ENCODE results near the gene UNKL. TPM values are rescaled to one million over a fixed set of nuclear protein-coding genes. Genes with fewer than 3 reads are reported as not detected.

UNKL gene
- total and polyA plus RNA-seq, 2 donors, result 10.5 to 21.9 TPM

DNA sequence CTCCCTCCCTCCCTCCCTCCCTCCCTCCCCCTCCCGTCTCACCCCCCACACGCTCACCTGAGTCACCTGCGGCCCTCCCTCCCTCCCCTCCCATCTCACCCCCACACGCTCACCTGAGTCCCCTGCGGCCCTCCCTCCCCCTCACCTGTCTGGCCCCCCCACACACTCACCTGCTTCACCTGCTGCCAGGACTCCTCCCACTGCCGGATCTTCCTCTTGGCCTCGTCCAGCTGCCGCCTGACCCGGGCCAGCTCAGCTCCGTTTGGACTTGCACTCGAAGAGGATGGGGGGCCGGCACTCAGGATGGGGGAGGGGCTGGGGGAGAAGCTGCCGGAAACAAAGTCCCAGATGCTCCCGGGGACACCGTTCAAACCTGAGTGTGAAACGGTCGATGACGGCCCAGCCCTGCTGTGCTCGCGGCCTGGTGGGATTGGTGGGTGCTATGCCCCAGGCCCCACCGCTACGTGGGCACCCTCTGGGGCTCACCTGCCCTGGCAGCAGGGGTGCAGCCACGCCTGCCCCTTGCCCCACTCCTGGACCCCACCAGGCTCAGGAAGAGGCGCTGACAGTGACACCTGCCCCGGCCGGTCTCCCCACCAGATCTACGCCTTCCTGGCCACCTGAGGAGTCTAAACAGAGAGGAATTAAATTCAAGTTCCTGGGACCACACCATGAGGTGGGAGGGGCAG, 46.9 kb downstream of the UNKL start:
- H3K4me1 ChIP-seq (ENCODE audit: control insufficient read depth in 2 of 2, insufficient read depth in 2 of 2, low read length in 2 of 2), result no peaks in the 10 kb centered on the region
- no peaks in the 10 kb centered on the region for H3K27me3 ChIP-seq (ENCODE audit: control insufficient read depth in 2 of 2, insufficient read depth in 1 of 2, low read length in 1 of 2)
- WGBS, result 96% methylated on average over 26 of the region's 27 CpGs
- H3K27ac ChIP-seq (ENCODE audit: low read depth in 1 of 2, low read length in 1 of 2), result no peak overlapping the region
- no peaks in the 10 kb centered on the region for H3K9me3 ChIP-seq (ENCODE audit: control insufficient read depth in 2 of 2, insufficient read depth in 1 of 2, low read length in 1 of 2)
- no peak for DNase-seq (ENCODE audit: low read depth in 6 of 9, low spot score in 9 of 9)
- peaks cover 60 to 68% of the 10 kb centered on the region in 2 donors for H3K36me3 ChIP-seq (ENCODE audit: control insufficient read depth in 2 of 2, insufficient read depth in 2 of 2, low read length in 1 of 2)
- no peak overlapping the region for H3K4me3 ChIP-seq (ENCODE audit: low read length in 2 of 2)

GRCh38 chr16:1366712-1367299, 47.7 kb downstream of the UNKL start:
- Histone ChIP-seq H3K27me3 (ENCODE audit: control insufficient read depth in 2 of 2, insufficient read depth in 1 of 2, low read length in 1 of 2) (no peaks in the 10 kb centered on the region), H3K4me3 (ENCODE audit: low read length in 2 of 2) (no peak overlapping the region), H3K9me3 (ENCODE audit: control insufficient read depth in 2 of 2, insufficient read depth in 1 of 2, low read length in 1 of 2) (no peaks in the 10 kb centered on the region), H3K27ac (ENCODE audit: low read depth in 1 of 2, low read length in 1 of 2) (peak overlapping the region in 1 of 2 donors; percentile 12), H3K36me3 (ENCODE audit: control insufficient read depth in 2 of 2, insufficient read depth in 2 of 2, low read length in 1 of 2) (peaks cover 68 to 75% of the 10 kb centered on the region in 2 donors), H3K4me1 (ENCODE audit: control insufficient read depth in 2 of 2, insufficient read depth in 2 of 2, low read length in 2 of 2) (no peaks in the 10 kb centered on the region)
- 95% methylated on average over 24 of the region's 24 CpGs for WGBS
- DNase-seq (ENCODE audit: low read depth in 6 of 9, low spot score in 9 of 9), result no peak

DNA sequence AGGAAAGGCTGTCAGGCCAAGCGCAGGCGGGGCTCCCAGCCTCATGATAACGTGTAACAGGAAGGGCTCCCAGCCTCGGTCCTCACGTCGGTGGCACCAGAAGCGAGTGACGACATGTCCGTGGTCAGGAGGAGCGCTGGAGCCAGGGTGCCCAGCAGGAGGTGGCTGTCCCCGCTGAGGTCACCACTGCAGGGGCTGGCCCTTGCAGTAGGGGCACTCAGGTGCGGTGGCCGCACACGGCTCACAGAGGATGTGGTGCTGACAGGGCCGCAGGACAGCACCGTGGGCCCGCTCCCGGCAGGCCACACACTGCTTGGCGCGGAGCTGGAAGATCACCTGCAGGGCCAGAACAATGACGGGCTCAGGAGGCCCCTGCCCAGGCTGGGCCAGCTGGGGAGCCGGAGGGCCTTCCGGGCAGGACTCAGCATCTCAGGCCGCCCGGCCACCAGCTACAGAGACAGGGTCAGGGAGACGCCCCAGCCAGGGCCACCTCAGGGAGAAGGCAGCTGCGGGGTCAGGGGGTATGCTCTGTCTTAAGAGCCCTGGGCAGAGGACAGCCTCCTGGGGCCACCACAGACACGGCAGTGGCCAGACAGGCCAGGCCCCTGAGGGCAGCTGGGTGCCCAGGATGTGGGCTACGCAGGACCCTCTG, 48.3 kb downstream of the UNKL start:
- no peak overlapping the region for H3K4me3 ChIP-seq (ENCODE audit: low read length in 2 of 2)
- no peaks in the 10 kb centered on the region for H3K4me1 ChIP-seq (ENCODE audit: control insufficient read depth in 2 of 2, insufficient read depth in 2 of 2, low read length in 2 of 2)
- 97% methylated on average over 29 of the region's 29 CpGs for WGBS
- H3K36me3 ChIP-seq (ENCODE audit: control insufficient read depth in 2 of 2, insufficient read depth in 2 of 2, low read length in 1 of 2), result peaks cover 65 to 74% of the 10 kb centered on the region in 2 donors
- H3K9me3 ChIP-seq (ENCODE audit: control insufficient read depth in 2 of 2, insufficient read depth in 1 of 2, low read length in 1 of 2), result no peaks in the 10 kb centered on the region
- H3K27ac ChIP-seq (ENCODE audit: low read depth in 1 of 2, low read length in 1 of 2), result no peak overlapping the region
- no peak for DNase-seq (ENCODE audit: low read depth in 6 of 9, low spot score in 9 of 9)
- no peaks in the 10 kb centered on the region for H3K27me3 ChIP-seq (ENCODE audit: control insufficient read depth in 2 of 2, insufficient read depth in 1 of 2, low read length in 1 of 2)

DNA sequence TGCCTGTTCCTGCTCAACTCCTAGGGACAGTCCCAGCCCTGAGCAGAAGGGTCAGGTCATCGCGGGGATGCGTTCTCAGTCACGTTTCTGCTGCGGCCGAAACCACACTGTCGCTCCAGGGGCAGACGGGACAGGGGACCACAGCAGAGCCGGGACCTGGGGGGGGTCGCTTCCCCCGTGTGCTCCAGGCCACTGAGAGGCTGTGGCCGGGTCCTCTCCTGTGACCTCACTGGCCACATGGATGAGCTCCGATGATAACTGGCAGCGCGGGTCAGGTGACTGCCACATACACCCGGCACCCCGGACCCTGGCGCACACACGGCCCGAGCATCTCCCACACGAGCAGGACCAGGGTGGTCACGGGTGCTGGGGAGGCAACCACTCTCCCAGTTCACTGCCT, 50.0 kb downstream of the UNKL start:
- Histone ChIP-seq H3K9me3 (ENCODE audit: control insufficient read depth in 2 of 2, insufficient read depth in 1 of 2, low read length in 1 of 2) (no peaks in the 10 kb centered on the region), H3K27ac (ENCODE audit: low read depth in 1 of 2, low read length in 1 of 2) (no peak overlapping the region), H3K36me3 (ENCODE audit: control insufficient read depth in 2 of 2, insufficient read depth in 2 of 2, low read length in 1 of 2) (peaks cover 61 to 68% of the 10 kb centered on the region in 2 donors), H3K27me3 (ENCODE audit: control insufficient read depth in 2 of 2, insufficient read depth in 1 of 2, low read length in 1 of 2) (no peaks in the 10 kb centered on the region), H3K4me1 (ENCODE audit: control insufficient read depth in 2 of 2, insufficient read depth in 2 of 2, low read length in 2 of 2) (no peaks in the 10 kb centered on the region), H3K4me3 (ENCODE audit: low read length in 2 of 2) (no peak overlapping the region)
- DNase-seq (ENCODE audit: low read depth in 6 of 9, low spot score in 9 of 9), result no peak
- WGBS, result 93% methylated on average over 22 of the region's 22 CpGs

DNA sequence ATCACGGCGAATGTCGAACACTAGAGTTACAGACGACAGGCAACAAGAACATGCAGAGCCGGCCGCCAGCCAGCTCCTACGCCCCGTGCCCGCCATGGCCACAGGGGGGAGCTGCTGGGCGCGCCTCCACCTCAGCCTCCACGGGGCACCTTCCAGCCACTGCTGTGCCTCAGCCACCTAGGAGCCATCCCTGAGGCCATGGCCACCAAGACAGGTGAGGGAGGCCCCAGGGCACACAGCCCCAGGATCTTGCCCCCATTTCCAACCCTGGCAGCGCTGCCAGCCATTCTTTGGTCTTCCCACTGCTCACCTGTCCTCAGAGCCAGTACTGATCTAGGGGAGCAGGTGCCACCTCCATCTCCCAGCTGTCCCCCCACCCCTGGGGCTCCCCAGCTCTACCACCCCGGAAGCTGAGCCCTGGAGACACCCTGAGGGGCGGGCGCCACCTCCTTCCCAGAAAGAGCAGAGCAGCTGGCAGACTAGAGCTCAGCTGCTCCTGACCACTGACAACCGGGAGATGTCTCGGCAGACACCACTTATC, 50.9 kb downstream of the UNKL start:
- 66% methylated on average over 18 of the region's 18 CpGs for WGBS
- H3K9me3 ChIP-seq (ENCODE audit: control insufficient read depth in 2 of 2, insufficient read depth in 1 of 2, low read length in 1 of 2), result no peaks in the 10 kb centered on the region
- peaks cover 58 to 66% of the 10 kb centered on the region in 2 donors for H3K36me3 ChIP-seq (ENCODE audit: control insufficient read depth in 2 of 2, insufficient read depth in 2 of 2, low read length in 1 of 2)
- no peak overlapping the region for H3K27ac ChIP-seq (ENCODE audit: low read depth in 1 of 2, low read length in 1 of 2)
- peak in 6 of 9 donors; percentile 17 to 66 (median 50) for DNase-seq (ENCODE audit: low read depth in 6 of 9, low spot score in 9 of 9)
- H3K4me1 ChIP-seq (ENCODE audit: control insufficient read depth in 2 of 2, insufficient read depth in 2 of 2, low read length in 2 of 2), result no peaks in the 10 kb centered on the region
- no peak overlapping the region for H3K4me3 ChIP-seq (ENCODE audit: low read length in 2 of 2)
- no peaks in the 10 kb centered on the region for H3K27me3 ChIP-seq (ENCODE audit: control insufficient read depth in 2 of 2, insufficient read depth in 1 of 2, low read length in 1 of 2)

DNA sequence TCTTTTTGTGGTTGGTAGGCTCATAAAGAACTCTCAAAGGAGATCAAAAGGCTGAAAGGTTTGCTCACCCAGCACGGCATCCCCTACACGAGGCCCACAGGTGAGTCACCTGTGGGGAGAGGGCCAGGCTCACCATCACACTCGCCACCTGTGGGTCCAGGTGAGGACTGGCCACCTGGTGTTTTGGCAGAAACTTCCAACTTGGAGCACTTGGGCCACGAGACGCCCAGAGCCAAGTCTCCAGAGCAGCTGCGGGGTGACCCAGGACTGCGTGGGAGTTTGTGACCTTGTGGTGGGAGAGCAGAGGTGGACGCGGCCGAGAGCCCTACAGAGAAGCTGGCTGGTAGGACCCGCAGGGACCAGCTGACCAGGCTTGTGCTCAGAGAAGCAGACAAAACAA, 51.7 kb downstream of the UNKL start:
- H3K4me1 ChIP-seq (ENCODE audit: control insufficient read depth in 2 of 2, insufficient read depth in 2 of 2, low read length in 2 of 2), result no peaks in the 10 kb centered on the region
- H3K9me3 ChIP-seq (ENCODE audit: control insufficient read depth in 2 of 2, insufficient read depth in 1 of 2, low read length in 1 of 2), result no peaks in the 10 kb centered on the region
- no peak overlapping the region for H3K27ac ChIP-seq (ENCODE audit: low read depth in 1 of 2, low read length in 1 of 2)
- H3K4me3 ChIP-seq (ENCODE audit: low read length in 2 of 2), result no peak overlapping the region
- 93% methylated on average over 11 of the region's 11 CpGs for WGBS
- no peak for DNase-seq (ENCODE audit: low read depth in 6 of 9, low spot score in 9 of 9)
- peaks cover 56 to 62% of the 10 kb centered on the region in 2 donors for H3K36me3 ChIP-seq (ENCODE audit: control insufficient read depth in 2 of 2, insufficient read depth in 2 of 2, low read length in 1 of 2)
- no peaks in the 10 kb centered on the region for H3K27me3 ChIP-seq (ENCODE audit: control insufficient read depth in 2 of 2, insufficient read depth in 1 of 2, low read length in 1 of 2)

DNA sequence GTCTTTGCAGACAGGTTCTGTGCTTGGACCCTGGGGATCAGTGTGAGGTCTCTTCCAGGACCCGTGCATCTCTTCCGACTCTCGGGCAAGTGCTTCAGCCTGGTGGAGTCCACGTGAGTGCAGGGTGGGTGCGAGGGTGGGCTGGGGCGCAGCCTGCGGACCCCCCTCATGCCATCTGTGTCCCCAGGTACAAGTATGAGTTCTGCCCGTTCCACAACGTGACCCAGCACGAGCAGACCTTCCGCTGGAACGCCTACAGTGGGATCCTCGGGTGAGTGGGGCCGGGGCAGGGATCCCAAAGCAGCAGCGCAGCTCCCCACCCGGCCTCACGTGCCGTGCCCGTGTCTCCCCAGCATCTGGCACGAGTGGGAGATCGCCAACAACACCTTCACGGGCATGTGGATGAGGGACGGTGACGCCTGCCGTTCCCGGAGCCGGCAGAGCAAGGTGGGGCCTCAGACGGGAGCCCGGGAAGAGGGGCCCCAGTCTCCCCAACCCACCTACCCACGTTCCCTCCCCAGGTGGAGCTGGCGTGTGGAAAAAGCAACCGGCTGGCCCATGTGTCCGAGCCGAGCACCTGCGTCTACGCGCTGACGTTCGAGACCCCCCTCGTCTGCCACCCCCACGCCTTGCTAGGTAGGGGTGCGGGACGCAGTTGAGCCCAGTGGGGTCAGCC, 52.7 kb downstream of the UNKL start:
- Histone ChIP-seq H3K27me3 (ENCODE audit: control insufficient read depth in 2 of 2, insufficient read depth in 1 of 2, low read length in 1 of 2) (no peaks in the 10 kb centered on the region), H3K27ac (ENCODE audit: low read depth in 1 of 2, low read length in 1 of 2) (no peak overlapping the region), H3K9me3 (ENCODE audit: control insufficient read depth in 2 of 2, insufficient read depth in 1 of 2, low read length in 1 of 2) (no peaks in the 10 kb centered on the region), H3K4me1 (ENCODE audit: control insufficient read depth in 2 of 2, insufficient read depth in 2 of 2, low read length in 2 of 2) (no peaks in the 10 kb centered on the region), H3K4me3 (ENCODE audit: low read length in 2 of 2) (no peak overlapping the region), H3K36me3 (ENCODE audit: control insufficient read depth in 2 of 2, insufficient read depth in 2 of 2, low read length in 1 of 2) (peaks cover 49 to 53% of the 10 kb centered on the region in 2 donors)
- 98% methylated on average over 43 of the region's 43 CpGs for WGBS
- DNase-seq (ENCODE audit: low read depth in 6 of 9, low spot score in 9 of 9), result no peak

DNA sequence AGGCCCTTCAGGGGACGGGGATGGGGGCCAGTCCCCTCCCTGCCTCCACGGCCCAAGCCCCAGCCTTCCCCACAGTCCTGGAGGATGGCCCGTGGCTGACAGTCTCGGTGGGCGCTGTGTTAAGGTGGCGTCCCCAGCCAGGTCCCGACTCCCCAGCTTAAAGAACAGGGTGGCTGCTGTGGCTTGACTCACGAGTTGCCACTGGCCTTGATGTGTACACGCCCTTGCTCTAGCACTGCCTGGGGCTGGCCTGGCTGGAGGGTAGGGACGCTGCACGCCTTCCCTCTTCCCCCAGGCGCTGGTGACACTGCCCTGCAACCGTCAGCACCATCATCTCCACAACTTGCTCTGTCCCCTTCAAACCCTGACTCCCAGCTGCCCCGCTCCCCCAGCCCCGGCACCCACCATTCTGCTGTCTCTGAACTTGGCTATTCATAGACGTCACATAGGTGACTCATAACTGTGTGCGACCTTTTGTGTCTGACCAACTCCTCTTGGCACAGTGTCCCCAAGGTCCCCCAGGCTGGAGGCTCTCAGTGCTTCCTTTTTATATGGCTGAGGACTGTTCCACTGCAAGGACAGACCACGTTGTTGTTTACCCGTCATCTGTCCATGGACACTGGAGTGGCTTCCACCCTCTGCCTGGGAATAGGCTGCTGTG, 56.5 kb downstream of the UNKL start:
- no peak for DNase-seq (ENCODE audit: low read depth in 6 of 9, low spot score in 9 of 9)
- 95% methylated on average over 19 of the region's 19 CpGs for WGBS
- Histone ChIP-seq H3K4me1 (ENCODE audit: control insufficient read depth in 2 of 2, insufficient read depth in 2 of 2, low read length in 2 of 2) (peaks cover 4 to 5% of the 10 kb centered on the region in 2 donors), H3K36me3 (ENCODE audit: control insufficient read depth in 2 of 2, insufficient read depth in 2 of 2, low read length in 1 of 2) (peaks cover 18 to 23% of the 10 kb centered on the region in 2 donors), H3K4me3 (ENCODE audit: low read length in 2 of 2) (no peak overlapping the region), H3K9me3 (ENCODE audit: control insufficient read depth in 2 of 2, insufficient read depth in 1 of 2, low read length in 1 of 2) (no peaks in the 10 kb centered on the region), H3K27me3 (ENCODE audit: control insufficient read depth in 2 of 2, insufficient read depth in 1 of 2, low read length in 1 of 2) (no peaks in the 10 kb centered on the region), H3K27ac (ENCODE audit: low read depth in 1 of 2, low read length in 1 of 2) (no peak overlapping the region)

All from thymus (tissue), 11 donors.